Limb (tissue), 2 donors: ENCODE data around the gene MTX3.
A peak's percentile ranks its signal among the peaks of the same experiment; 100 is the strongest.

Experiments
- DNase-seq, 2 donors: peaks; one replicate each; pipeline ENCODE4 v3.0.0-alpha.2; 2016; ENCODE audit errors: extremely low spot score in 2 of 2

Gene MTX3

DNA sequence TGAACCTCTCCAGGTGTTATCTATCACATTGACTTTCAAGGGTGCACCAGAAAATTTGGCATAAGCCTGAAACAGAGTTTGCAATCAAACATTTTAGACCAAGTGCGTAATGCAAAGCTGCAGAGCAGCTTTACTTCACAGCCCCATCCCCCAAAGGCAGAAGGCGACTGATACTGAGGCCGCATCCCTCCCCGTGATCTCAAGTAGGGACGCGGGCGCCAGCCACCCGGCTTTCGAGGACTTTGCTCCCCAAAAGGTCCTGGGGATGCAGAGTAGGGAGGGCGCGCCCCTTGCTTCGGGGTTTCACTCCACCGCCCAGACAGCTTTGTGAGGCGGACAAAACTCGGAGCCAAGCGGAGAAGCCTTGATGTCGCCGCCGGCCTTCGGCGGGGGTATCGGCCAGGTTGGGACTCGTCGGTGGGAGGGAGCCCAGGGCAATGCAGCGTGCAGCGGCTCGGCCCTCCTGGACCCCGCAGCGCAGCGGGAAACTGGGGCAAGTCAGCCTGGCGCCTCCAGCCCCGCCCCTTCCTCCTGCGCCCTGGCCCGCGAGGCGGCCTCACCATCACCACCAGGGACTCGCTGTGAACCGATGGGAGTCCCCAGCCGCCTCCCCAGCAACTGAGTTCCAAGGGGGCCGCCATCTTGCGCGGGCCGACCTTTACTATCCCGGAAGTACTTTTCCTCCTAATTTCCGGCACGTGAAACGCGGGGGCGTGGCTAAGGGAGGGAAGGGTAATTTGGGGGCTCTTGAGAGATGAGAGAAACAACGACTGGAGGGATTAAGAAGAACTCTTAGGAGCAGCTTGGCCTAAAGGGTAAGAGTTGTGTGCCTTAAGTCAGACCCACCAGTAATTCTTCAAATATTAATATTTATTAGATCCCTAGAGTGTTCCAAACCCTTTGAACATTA is at the start of gene MTX3:
TSS of gene MTX3 (minus strand) at position 665 of the 910 bp plus-strand sequence. CDS start at position 641, 24 bp downstream.
- DNase-seq: peak; percentile 86 to 89

DNA sequence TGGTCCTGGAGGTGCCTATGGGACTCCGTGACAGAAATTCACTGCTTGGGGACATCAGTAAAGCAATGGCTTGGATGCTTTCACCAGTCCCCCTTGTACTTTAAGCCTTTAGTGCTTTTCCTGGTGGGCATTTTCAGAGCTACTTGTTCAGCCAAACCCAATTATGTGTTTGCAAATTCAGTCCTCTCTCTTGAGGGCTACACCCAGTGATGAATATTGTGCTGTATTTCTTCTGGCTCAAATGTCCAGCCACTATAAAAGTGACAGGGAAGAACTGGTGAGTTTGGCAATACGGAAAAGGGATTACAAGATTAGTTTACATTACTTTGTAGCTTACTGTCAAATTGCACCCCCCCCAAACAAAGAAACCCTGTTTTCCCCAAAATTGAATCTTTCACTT is 48.6 kb upstream of the MTX3 start:
- no peak for DNase-seq

GRCh38 chr5:80037366-80037765 is 46.3 kb upstream of the MTX3 start:
- no peak for DNase-seq

GRCh38 chr5:80036615-80037014 is 45.6 kb upstream of the MTX3 start:
- no peak for DNase-seq

DNA sequence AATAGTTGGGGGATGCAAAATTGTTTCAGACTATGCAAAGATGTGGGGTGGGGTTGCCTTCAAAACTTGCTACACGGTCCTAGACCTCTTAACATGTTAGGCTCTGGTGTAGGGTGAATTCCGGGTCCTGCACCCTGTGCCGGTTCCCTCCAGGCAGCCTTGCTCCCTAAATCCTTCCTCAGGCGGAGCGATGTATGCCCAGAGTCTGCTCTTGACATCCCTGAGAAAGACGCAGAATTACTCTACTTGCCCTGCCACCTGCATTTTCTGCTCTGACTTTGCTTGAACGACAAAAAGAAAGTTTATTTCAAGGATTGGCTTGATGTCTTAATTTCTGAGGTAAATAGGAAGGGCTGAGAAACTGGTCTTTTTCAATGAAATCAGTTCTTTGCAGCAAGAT is 44.8 kb upstream of the MTX3 start:
- no peak for DNase-seq

GRCh38 chr5:80034962-80035821 is 44.1 kb upstream of the MTX3 start, which contains the start of gene THBS4:
THBS4 (plus strand) TSS chr5:80035348; CDS start chr5:80035538, 190 bp downstream.
- DNase-seq: peak in 1 of 2 donors; percentile 56

- DNase-seq: no peak
These were observed 43.5 kb upstream of the MTX3 start for GRCh38 chr5:80034559-80034958.

DNA sequence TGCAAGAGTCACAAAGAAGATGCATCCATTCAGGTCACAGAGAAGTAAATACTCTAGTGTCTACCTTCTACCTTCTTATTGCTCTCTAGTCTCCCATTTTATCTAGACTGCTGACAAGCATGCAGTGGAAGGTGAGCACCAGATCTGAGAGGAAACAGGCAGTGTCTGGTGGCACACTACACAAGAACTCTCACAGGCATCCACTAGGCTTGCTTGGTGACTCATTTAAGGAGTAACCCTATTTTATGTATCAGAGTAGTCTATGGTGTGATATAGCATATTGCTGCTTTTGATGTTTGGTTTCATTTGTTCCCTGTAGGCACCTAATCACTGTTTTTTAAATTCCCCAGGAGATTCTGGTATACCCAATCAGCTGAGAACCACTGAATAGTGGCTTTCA is 42.5 kb upstream of the MTX3 start:
- DNase-seq: no peak

- no peak for DNase-seq
These were observed 40.0 kb upstream of the MTX3 start for GRCh38 chr5:80031109-80031508.

GRCh38 chr5:80026841-80027240 is 35.8 kb upstream of the MTX3 start:
- no peak for DNase-seq

- no peak for DNase-seq
These were observed 34.0 kb upstream of the MTX3 start for GRCh38 chr5:80025069-80025468.

GRCh38 chr5:80010754-80011392 is 19.8 kb upstream of the MTX3 start:
- DNase-seq: no peak

- DNase-seq: peak in 1 of 2 donors; percentile 33
These were observed 18.1 kb upstream of the MTX3 start for GRCh38 chr5:80008995-80009765.

- no peak for DNase-seq
These were observed 11.6 kb upstream of the MTX3 start for GRCh38 chr5:80002677-80003076.

GRCh38 chr5:79999722-80000121 is 8.7 kb upstream of the MTX3 start:
- DNase-seq: no peak

GRCh38 chr5:79992891-79993657 is 2.0 kb upstream of the MTX3 start:
- DNase-seq: no peak

GRCh38 chr5:79990205-79990597 is 861 bp downstream of the MTX3 start:
- DNase-seq: no peak

DNA sequence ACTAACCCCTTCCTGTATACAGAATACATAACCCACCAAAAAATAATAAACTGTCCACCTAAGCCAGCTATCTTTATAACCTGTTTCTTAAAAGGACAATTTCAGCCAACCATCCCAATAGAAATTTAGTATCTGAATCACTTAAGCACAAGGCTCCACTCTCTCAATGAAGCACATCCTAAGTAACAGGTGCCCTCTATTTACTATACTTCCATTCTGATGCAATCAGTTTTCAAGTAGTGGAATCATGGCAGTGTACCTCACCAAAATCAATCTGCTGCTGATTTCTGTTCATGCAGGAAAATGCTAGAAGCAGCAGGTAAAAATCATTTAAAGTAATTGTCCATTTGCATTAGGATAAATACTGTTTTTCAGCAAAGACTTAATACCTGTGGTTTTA is 4.8 kb downstream of the MTX3 start:
- no peak for DNase-seq

DNA sequence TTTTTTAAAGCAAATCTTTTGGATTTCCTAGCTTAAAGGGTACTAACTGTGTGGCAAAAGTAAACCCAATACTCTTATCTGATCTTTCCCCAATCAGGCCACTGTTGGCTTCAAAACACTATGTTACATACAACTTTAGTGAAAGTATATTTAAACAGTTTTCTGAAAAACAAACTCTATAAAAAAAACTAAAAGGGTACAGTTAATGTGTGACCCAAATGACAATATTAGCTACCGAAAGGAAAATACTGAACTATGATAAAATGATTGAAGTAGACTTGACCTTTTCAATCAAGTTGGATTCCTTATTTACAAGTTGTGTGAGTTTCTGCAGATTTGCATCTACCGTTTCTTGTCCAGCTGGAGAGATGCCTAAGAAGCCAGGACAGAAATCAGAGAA is 5.8 kb downstream of the MTX3 start:
- no peak for DNase-seq

DNA sequence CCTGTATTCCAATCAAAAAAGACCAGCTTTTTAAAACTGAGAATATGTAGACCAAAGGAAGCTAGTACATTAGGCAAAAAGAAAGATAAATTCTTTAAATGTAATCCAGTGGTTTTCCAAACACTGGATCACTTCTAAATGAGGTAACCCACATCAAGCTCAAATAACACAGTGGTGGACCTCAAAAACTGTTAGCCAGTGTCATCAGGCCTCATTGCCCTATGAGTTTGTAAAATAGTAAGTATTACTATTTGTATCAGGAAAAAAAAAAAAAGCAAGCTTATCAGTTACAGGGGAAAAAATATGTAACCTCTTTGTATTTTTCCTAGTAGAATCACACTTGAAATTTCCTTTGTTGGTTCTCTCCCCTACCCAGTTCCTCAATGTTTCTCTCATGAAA is 6.7 kb downstream of the MTX3 start:
- DNase-seq: no peak
